GM12873 (cell line): ENCODE results near the gene STRBP.

Experiments used
- TF ChIP-seq, protein P1 (sequence below): IDR thresholded peaks from 2 replicates; pipeline ENCODE4 v1.5.1; 2012; ENCODE audit warnings: low read depth, mild to moderate bottlenecking, moderate library complexity, low read length, control low read depth; ENCODE audit not compliant: insufficient read depth; ENCODE audit errors: missing control alignments

The STRBP gene

DNA sequence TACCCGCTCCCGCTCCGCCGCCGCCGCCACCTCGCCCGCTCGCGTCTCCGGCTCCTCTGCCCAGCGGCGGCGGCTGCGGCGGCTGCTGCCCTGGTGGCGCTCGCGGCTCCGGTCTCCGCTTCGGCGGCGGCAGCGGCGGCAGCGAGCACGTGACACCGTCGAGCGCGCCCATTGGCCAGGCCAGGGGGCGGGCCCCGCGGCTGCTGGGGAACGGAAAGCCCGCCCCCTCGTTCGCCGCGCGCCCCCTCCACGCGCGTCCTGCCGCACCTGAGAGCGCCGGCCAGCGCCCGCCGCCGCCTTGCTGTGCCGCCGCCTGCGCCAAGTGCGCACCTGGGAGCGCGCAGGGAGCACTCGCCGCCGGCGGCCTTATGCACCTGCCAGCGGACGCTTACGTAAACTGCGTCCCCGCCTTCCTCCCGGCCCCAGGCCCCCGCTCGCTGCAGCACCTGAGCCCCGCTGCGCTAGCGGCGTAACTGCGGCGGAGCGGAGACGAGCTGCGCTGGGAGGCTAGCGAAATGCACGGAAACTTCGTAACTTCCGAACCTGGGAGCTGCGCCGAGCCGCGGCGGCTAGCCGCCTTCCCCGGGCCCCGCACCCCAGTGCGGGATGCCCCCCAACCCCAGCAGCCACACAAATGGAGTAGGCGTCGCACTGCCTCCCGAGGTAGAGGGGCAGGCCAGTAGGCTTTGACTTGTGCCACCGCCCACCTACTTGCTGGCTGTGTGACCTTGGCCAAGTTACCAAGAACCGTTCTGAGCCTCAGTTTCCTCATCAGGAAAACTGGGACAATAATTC lies at the start of gene STRBP:
TSS of gene STRBP (minus strand) at position 122 of the 795 bp plus-strand sequence. CDS start 84,452 bp downstream, outside the sequence.
- TF ChIP-seq, protein P1, sequence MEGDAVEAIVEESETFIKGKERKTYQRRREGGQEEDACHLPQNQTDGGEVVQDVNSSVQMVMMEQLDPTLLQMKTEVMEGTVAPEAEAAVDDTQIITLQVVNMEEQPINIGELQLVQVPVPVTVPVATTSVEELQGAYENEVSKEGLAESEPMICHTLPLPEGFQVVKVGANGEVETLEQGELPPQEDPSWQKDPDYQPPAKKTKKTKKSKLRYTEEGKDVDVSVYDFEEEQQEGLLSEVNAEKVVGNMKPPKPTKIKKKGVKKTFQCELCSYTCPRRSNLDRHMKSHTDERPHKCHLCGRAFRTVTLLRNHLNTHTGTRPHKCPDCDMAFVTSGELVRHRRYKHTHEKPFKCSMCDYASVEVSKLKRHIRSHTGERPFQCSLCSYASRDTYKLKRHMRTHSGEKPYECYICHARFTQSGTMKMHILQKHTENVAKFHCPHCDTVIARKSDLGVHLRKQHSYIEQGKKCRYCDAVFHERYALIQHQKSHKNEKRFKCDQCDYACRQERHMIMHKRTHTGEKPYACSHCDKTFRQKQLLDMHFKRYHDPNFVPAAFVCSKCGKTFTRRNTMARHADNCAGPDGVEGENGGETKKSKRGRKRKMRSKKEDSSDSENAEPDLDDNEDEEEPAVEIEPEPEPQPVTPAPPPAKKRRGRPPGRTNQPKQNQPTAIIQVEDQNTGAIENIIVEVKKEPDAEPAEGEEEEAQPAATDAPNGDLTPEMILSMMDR, result no peak

- TF ChIP-seq, protein P1, result no peak
These were observed 47.8 kb upstream of the STRBP start for GRCh38 chr9:123316053-123316718.

DNA sequence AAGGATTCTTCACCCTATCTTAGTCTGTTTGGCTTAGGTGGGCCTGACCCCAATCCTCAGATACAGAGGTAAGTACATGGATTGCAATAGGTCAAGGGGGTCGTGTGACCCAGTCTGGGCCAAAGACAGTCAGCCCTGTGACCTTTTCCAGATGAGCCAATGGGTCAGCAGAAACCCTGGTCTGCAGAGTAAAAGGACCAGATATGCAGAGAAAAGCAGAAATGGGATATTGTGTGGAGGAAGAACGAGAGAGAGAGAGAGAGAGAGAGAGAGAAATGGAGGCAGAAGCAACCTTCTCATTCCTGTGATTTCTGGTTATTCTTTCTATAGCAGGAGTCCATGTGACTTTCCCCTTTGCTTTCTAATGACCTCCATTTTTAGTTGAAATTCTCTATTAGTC lies 47.2 kb upstream of the STRBP start:
- TF ChIP-seq, protein P1, result no peak

GRCh38 chr9:123314617-123315016 lies 46.2 kb upstream of the STRBP start:
- TF ChIP-seq, protein P1, result no peak

- TF ChIP-seq, protein P1, result no peak
These were observed 44.0 kb upstream of the STRBP start for GRCh38 chr9:123312306-123312877.

GRCh38 chr9:123311250-123311752 lies 42.9 kb upstream of the STRBP start:
- TF ChIP-seq, protein P1, result no peak

- TF ChIP-seq, protein P1, result no peak
These were observed 42.3 kb upstream of the STRBP start for GRCh38 chr9:123310551-123311249.
